ENCODE data around the gene CD300E. TPM values are rescaled to one million over a fixed set of nuclear protein-coding genes. Genes with fewer than 3 reads are reported as not detected.

CD300E gene
- total and polyA plus RNA-seq, 2 of the 4 experiments (the other 2 are of a cell fraction), result not detected

DNA sequence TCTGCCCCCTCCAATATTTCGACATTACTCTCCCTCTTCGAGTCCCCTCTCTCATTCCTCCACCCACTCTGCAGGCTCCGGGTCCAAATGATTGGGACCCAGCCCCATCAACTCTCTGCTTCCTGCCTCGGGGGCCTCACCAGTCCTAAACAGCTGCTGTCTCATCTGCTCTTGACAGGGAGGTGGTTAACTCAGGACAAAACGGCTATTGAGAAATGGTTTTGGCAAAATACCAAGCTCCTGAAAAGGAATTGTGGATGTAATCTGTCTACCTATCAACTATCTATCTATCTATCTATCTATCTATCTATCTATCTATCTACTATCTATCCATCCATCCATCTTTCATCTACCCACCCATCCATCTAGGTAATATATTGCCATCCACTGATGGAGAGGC is 58.4 kb downstream of the CD300E start:
- Histone ChIP-seq H3K79me1 (ENCODE audit: low read depth in 1 of 2, low read length in 2 of 2) (no peaks in the 10 kb centered on the region), H3K9me3 (ENCODE audit: control insufficient read depth, insufficient read depth, low read length) (peaks cover 44% of the 10 kb centered on the region), H3K14ac (replicated peaks; ENCODE audit: low read depth, low read length) (no peak overlapping the region), H2BK15ac (ENCODE audit: low read depth, low read length) (no peak overlapping the region), H2AK9ac (replicated peaks; ENCODE audit: low read depth, low read length, poor library complexity) (no peak overlapping the region), H4K20me1 (ENCODE audit: insufficient read depth, low read length) (no peaks in the 10 kb centered on the region), H3K23ac (ENCODE audit: low read depth, low read length) (no peak overlapping the region), H3K9ac (ENCODE audit: low read depth, low read length) (no peak overlapping the region), H3K4ac (ENCODE audit: low read depth, low read length) (no peak overlapping the region), H3K4me1 (ENCODE audit: control insufficient read depth, insufficient read depth, low read length) (no peaks in the 10 kb centered on the region), H2BK5ac (ENCODE audit: low read depth, low read length, poor library complexity, severe bottlenecking) (no peak overlapping the region), H4K91ac (ENCODE audit: insufficient read depth, low read depth, low read length) (no peak overlapping the region), H3K4me2 (ENCODE audit: low read depth, low read length) (no peak overlapping the region), H3K4me3 (ENCODE audit: insufficient read depth, low read depth, low read length) (no peak overlapping the region), H3K27ac (ENCODE audit: insufficient read depth, low read length) (no peak overlapping the region), H3K9me1 (ENCODE audit: insufficient read depth, low read length) (no peaks in the 10 kb centered on the region), H3K18ac (ENCODE audit: low read depth, low read length) (no peak overlapping the region), H2AK5ac (ENCODE audit: low read depth, low read length) (no peak overlapping the region), H2AFZ (replicated peaks; ENCODE audit: low read length, poor library complexity) (no peak overlapping the region), H2BK20ac (ENCODE audit: low read depth, low read length) (no peak overlapping the region), H4K8ac (ENCODE audit: low read depth in 2 of 2, low read length in 2 of 2) (no peak overlapping the region), H4K5ac (ENCODE audit: low read depth, low read length) (no peak overlapping the region), H2BK120ac (ENCODE audit: low read depth, low read length) (no peak overlapping the region), H3K27me3 (ENCODE audit: control insufficient read depth, insufficient read depth, low read length) (no peaks in the 10 kb centered on the region), H3K36me3 (ENCODE audit: control insufficient read depth, insufficient read depth, low read length) (no peaks in the 10 kb centered on the region), H3K56ac (ENCODE audit: extremely low read depth, insufficient read depth, low read length) (no peak overlapping the region)
- TF ChIP-seq CEBPB (IDR thresholded peaks at IDR 0.05; ENCODE audit: low read depth, low read length) (no peak), NFE2L2 (IDR thresholded peaks at IDR 0.05; ENCODE audit: low read depth, low read length) (no peak), SMC3 (IDR thresholded peaks at IDR 0.05; ENCODE audit: low read depth, low read length) (no peak), MAZ (IDR thresholded peaks at IDR 0.05; ENCODE audit: borderline replicate concordance, low read depth, low read length) (no peak), FOS (IDR thresholded peaks at IDR 0.05; ENCODE audit: low read depth, low read length) (no peak), RFX5 (IDR thresholded peaks at IDR 0.05; ENCODE audit: low read depth, low read length) (no peak), CHD1 (IDR thresholded peaks at IDR 0.05; ENCODE audit: low read depth, low read length) (no peak)
- BruUV-seq (replicated peaks), result no TSS peak
- ChIA-PET POLR2A (ENCODE audit: unreplicated experiment) (no interaction called here), CTCF (no interaction called here)
- dilution Hi-C loops (cut with HindIII; ENCODE audit: low sequenced_read_pairs, unreplicated experiment) (no loop called here), intact Hi-C loops (cut with micrococcal nuclease) (no loop called here), in situ Hi-C loops (cut with MboI; ENCODE audit: low sequenced_read_pairs) (no loop called here)
- no peak for DNase-seq
- no peak for ATAC-seq (ENCODE audit: low read depth)
- WGBS, 2 experiments (ENCODE audit: extremely low coverage in 2 of 2, insufficient read length in 1 of 2), result no CpG with 5 or more reads among the region's 5 CpGs
